GM21786 (cell line): ENCODE data around the gene MBOAT2.
A peak's percentile ranks its signal among the peaks of the same experiment; 100 is the strongest.

ENCODE experiments used
- ATAC-seq: cut with Tn5 transposase; IDR thresholded peaks from one replicate; pipeline ENCODE4 v1.9.1; 2021; ENCODE audit not compliant: unreplicated experiment

The MBOAT2 gene

GRCh38 chr2:8833853-8834252 is 169.6 kb downstream of the MBOAT2 start:
- ATAC-seq: no peak

GRCh38 chr2:8831516-8831915 is 172.0 kb downstream of the MBOAT2 start:
- no peak for ATAC-seq

- no peak for ATAC-seq
These were observed 175.8 kb downstream of the MBOAT2 start for GRCh38 chr2:8827729-8828128.

- ATAC-seq: no peak
These were observed 181.3 kb downstream of the MBOAT2 start for GRCh38 chr2:8822218-8822617.

GRCh38 chr2:8821276-8822217 is 181.9 kb downstream of the MBOAT2 start:
- no peak for ATAC-seq

GRCh38 chr2:8819948-8820347 is 183.5 kb downstream of the MBOAT2 start:
- no peak for ATAC-seq

GRCh38 chr2:8819194-8819593 is 184.3 kb downstream of the MBOAT2 start:
- ATAC-seq: no peak

GRCh38 chr2:8817221-8817620 is 186.3 kb downstream of the MBOAT2 start:
- no peak for ATAC-seq

GRCh38 chr2:8806885-8807704 is 196.4 kb downstream of the MBOAT2 start:
- no peak for ATAC-seq

- ATAC-seq: no peak
These were observed 197.9 kb downstream of the MBOAT2 start for GRCh38 chr2:8805278-8806210.

- peak; percentile 99 for ATAC-seq
These were observed 199.7 kb downstream of the MBOAT2 start for GRCh38 chr2:8803658-8804379.

- ATAC-seq: no peak
These were observed 200.7 kb downstream of the MBOAT2 start for GRCh38 chr2:8802741-8803140.
